Activated CD8-positive, alpha-beta memory T cell treated with anti-CD3 and anti-CD28 coated beads, Interleukin-2, amount 50 U/mL, for 24 hours (primary cell): ENCODE results near the gene MRPL12.
A peak's percentile ranks its signal among the peaks of the same experiment; 100 is the strongest.
"Not testable (repeated sequence)": the region's sequence is repeated elsewhere in the genome, so short reads cannot be mapped to it uniquely, and the experiment has no call there.

Experiments
- DNase-seq: peaks from one replicate; pipeline ENCODE4 v3.0.0-alpha.2; 2020; ENCODE audit errors: extremely low read depth

Gene MRPL12

GRCh38 chr17:81702934-81703746 lies at the start of gene MRPL12:
Gene MRPL12 (plus strand): TSS chr17:81703367. CDS start chr17:81703502, 135 bp downstream.
- peak; percentile 79 for DNase-seq

GRCh38 chr17:81655378-81656117 lies 47.6 kb upstream of the MRPL12 start:
- DNase-seq, result no peak

DNA sequence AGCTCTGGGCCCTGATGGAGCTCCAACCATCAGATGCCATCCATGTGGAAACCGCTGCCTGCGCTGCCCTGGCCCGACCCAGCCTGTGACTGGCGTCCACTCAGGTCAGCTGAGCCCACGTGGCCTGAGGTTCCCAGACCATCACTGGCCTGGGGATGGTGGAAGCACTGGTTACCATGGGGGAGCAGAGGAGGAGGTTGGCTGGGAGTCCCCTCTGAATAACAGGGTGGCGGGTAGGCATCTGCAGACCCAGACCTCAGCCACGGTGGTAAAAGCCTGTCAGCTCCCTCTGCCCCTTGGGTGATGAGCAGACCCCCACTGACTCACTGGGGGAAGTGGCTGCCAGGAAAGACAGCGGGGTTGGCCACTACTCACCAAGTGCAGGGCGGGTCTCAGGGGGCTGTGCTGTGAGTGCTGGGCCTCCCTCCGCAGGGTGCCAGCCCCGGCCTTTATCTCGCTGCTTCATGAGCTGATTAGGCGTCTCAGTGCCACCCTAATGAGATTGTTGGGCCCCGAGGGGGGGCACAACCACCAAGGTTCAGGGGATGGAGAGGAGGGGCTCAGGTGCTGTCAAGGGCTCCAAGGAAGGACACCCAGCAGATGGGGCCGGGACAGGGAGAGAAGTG lies 46.9 kb upstream of the MRPL12 start, which contains the start of gene PDE6G:
TSS of gene PDE6G (minus strand) at position 425 of the 626 bp plus-strand sequence. CDS start 3,237 bp downstream, outside the sequence.
- no peak for DNase-seq

DNA sequence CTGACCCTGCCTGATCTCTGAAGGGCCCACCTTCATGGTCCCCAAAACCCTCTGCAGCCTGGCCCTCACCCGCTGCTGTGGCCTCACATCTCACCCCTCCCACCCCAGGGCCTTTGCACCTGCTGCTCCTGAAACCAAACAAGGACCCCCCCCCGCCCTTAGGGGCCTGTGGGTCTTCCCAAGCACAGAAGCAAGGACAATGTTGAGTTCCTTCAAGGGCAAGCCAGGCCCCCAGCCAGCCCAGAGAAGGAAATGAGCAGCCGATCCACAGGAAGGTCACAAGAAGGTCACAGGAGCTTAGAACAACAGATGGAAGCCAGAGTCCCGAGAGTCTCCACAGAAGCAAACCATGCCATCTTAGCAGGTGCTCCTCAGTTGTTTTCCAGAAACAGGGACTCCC lies 46.3 kb upstream of the MRPL12 start:
- DNase-seq, result no peak

DNA sequence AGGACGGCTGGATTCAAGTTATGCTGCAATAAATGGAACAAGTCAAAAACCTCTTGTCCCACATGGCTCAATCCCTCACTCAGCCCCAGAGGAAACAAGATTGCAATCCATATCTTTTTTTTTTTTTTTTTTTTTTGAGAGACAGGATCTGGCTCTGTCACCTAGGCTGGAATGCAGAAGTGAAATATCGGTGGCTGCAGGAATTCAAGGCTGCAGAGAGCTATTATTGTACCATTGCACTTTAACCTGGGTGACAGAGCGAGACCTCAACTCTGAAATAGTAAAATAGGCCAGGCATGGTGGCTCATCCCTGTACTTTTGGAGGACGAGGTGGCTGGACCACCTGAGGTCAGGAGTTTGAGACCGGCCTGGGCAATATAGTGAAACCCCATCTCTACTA lies 44.1 kb upstream of the MRPL12 start:
- no peak for DNase-seq

GRCh38 chr17:81660441-81660840 lies 42.7 kb upstream of the MRPL12 start:
- no peak for DNase-seq

GRCh38 chr17:81662002-81662401 lies 41.2 kb upstream of the MRPL12 start:
- no peak for DNase-seq

DNA sequence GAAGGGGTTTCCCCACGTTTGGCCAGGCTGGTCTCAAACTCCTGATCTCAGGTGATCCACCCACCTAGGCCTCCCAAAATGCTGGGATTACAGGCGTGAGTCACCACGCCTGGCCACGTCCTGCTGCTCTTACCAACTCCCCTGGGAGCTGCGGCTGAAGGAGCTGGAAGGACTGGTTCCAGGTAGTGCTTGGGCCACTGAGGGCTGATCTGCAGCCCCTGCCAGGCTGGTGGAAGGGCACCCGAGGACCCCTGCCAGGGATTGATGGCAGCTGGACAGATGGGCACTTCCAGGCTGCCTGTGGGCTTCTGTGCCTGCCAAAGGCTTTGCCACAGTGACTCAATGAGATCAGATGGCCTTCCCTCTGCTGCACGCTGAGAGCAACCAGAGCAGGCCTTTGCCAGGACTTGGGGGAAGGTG lies 39.1 kb upstream of the MRPL12 start:
- DNase-seq, result no peak

DNA sequence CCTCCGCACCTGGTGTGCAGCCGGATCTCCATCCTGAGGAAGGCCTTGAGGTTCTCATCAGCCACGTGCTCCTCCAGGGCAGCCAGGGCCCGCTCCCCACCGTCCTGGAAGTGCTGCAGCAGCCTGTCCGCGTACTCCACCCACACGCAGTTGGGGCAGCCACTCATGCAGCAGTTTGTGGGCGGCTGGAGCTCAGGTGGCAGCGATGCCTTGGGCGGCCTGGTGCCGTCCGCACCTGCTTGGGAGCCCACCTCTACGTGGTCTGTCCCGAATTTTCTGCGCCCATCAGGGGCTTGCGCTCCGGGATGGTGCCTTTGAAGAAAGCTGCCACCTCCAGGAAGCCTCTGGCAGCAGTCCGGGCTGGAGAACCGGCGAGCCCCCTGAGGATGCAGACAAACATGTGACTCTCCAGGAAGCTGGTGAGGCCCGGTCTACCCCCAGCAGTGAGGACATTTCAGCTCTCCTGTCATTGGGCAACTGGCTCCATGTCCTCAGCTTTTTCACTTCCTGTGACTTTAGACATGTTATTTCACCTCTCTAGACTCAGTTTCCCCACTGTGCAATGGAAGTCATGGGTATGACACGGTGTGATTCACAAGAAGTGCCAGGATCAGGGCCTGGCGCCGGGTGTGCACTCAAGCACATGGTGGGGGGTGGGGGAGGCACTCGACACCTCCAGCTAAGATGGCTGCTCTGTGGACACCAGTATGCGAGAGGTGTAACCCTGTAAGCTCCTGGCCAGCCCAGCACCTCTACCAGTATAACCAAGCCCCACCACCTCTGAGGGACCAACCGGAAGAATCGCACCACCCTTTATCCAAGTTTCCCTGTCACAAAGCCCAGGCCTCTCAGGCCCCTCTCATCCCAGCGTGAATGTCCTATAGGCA lies 37.7 kb upstream of the MRPL12 start:
- DNase-seq, result no peak

DNA sequence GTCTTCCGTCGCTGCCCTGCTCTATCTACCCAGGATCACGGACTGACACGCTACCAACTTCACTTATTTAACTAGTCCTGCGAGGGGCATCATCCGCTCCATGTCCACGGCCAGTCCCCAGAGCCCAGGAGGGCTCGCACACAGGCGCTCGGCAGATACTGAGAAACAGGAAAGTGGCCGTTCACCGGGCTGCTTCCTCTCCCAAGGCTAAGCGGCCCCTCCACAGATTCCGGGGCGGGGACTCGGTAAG lies 37.1 kb upstream of the MRPL12 start:
- no peak for DNase-seq

GRCh38 chr17:81666342-81667191 lies 36.6 kb upstream of the MRPL12 start, which contains the start of the genes CCDC137 and OXLD1:
Gene CCDC137 (plus strand): TSS chr17:81666737. CDS start chr17:81666767, 30 bp downstream.
Gene OXLD1 (minus strand): TSS chr17:81666605. CDS start chr17:81666577, 28 bp downstream.
- peak; percentile 79 for DNase-seq

GRCh38 chr17:81667754-81668153 lies 35.4 kb upstream of the MRPL12 start:
- DNase-seq, result no peak

- DNase-seq, result no peak
These were observed 30.7 kb upstream of the MRPL12 start for GRCh38 chr17:81672504-81672903.

GRCh38 chr17:81672954-81673353 lies 30.2 kb upstream of the MRPL12 start:
- no peak for DNase-seq

DNA sequence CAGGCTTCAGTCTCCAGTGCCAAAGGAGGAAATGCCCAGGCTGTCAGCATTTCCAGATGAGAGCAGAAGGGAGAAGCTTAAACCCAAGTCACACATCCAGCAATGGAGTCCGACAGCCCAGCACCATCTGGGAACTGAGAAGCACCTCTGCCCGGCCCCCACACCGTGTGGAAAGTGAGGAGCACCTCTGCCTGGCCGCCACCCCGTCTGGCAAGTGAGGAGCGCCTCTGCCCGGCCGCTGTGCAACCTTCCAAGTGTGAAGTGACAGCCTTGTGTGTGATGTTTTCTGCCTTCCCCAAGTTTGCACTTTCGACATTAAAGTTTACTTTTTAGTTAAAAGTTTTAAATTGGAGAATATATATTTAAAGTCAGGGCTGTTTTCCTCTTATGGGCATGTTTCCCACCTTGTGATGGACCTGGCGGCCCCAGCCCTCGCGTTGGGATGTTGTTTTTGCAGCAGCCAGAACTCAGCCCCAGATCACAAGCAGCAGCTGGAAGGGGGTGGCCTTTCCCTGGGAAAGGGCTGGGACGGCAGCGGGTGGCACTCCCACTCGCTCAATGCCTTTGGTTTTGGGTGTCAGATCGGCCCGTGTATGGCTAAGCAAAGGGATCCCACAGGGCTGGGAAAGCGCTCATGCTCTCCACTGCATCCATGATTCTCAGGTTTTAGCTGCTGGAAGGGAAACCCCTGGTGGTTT lies 29.5 kb upstream of the MRPL12 start:
- DNase-seq, result no peak

- DNase-seq, result not testable (repeated sequence)
These were observed 27.5 kb upstream of the MRPL12 start for GRCh38 chr17:81675515-81676221.

DNA sequence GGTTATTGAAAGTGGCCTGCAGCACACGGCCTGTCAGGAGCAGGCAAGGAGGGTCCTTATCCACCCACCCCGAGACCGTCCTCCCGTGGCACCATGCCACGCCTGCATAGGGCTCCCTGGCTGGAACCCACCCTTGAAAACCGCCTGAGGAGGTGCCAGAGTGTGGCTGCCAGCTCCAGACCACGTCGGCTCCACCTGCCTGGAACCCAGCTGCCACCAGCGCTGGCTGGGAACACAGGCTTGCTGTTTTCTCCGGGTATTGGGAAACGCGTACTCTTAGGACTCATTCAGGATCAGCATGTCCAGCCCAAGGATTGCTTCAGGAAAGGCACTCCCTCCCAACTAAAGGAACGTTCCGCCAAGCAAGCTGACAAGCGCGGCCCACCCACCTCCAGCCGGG lies 26.3 kb upstream of the MRPL12 start:
- DNase-seq, result no peak

DNA sequence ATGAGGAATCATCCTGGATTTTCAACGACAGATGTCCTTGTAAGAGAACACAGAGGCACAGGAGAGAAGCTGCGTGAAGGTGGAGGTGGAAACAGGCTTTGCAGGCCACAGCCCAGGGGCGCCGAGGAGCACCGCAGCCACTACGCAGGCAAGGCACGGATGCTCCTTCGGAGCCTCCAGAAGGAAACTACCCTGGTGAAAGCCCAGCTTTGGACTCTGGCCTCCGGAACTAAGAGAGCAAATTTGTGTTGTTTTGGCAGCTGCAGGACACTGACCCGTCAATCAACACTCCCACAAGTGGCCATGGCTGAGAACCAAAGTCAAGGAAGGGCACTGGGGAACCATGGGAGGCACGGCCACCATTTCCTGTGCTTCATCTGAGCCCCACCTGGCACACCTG lies 23.0 kb upstream of the MRPL12 start:
- DNase-seq, result no peak

DNA sequence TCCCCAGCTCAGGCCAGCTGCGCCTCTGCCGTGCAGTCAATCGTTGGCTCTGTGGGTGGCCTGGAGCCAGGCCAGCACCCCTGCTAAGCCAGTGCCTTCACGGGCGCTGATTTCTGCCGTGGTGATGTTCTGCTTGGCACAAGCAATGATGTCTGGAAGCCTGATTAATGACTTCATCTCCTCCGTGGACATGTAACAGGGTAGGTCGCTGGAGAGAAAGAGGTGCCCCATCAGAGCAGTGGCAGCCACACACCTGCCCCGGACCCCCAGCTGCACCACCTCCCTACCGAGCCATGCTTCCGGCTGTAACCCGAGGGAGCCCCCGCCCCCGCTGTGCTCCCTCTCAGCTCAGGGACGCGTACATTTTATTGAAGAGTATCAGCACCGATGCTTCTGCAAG lies 21.5 kb upstream of the MRPL12 start:
- DNase-seq, result no peak
